Activated CD4-positive, CD25-positive, alpha-beta regulatory T cell treated with anti-CD3 and anti-CD28 coated beads, Interleukin-2, amount 50 U/mL, for 24 hours (primary cell): ENCODE data around the gene LKAAEAR1.
A peak's percentile ranks its signal among the peaks of the same experiment; 100 is the strongest.

ENCODE experiments used
- ATAC-seq, 2 donors: fragments of 150-1000 bp; cut with Tn5 transposase; one replicate each; pipeline ENCODE4 v1.10.0; 2021; ENCODE audit warnings: mild to moderate bottlenecking in 1 of 2, moderate library complexity in 1 of 2

Gene LKAAEAR1

GRCh38 chr20:64077876-64078551, 6.2 kb downstream of the LKAAEAR1 start:
- peak in 1 of 2 donors; percentile 45 for ATAC-seq

DNA sequence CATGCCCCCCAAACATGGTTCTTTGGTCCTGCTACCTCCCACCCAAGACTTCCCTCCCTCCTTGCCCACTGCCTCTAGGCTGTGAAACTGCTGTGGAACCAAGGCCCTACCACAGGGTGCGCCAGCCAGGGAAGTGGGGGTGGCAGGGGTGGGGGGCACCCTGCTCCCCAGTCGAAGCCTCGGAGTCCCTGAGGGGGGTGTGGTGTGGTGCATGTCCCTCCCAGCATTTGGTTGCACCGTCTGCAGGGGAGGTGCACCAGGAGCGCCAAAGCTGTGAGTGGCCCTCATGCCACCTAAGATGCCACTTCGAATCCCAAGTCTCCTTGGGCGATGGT, 6.7 kb downstream of the LKAAEAR1 start:
- no peak for ATAC-seq

DNA sequence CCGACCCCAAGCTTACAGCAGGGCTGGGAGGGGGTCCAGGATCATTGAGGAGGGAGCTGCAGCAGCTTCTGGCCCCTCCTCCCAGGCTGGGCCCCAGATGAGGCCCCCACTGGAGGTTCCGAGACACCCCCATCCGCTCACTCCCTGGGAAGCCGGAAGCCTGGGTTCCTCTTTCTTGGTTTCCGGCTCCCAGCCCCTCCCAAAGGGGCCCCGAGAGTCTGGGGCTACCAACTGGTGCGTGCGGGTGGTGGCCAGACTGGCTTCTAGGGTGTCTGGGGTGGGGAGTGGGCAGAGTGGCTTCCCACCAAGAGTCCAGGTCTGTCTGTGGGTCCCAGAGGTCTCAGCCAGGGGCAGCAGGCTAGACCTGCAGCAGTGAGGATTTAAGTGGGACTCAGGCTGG, 7.1 kb downstream of the LKAAEAR1 start:
- ATAC-seq, result peak; percentile 14 to 19

GRCh38 chr20:64076061-64076997, 7.9 kb downstream of the LKAAEAR1 start:
- no peak for ATAC-seq

- ATAC-seq, result no peak
Measured at GRCh38 chr20:64075556-64075955, 8.6 kb downstream of the LKAAEAR1 start.

- no peak for ATAC-seq
Measured at GRCh38 chr20:64074963-64075362, 9.2 kb downstream of the LKAAEAR1 start.

- ATAC-seq, result no peak
Measured at GRCh38 chr20:64074184-64074789, 9.9 kb downstream of the LKAAEAR1 start.

GRCh38 chr20:64073476-64074183, 10.6 kb downstream of the LKAAEAR1 start:
- ATAC-seq, result no peak

DNA sequence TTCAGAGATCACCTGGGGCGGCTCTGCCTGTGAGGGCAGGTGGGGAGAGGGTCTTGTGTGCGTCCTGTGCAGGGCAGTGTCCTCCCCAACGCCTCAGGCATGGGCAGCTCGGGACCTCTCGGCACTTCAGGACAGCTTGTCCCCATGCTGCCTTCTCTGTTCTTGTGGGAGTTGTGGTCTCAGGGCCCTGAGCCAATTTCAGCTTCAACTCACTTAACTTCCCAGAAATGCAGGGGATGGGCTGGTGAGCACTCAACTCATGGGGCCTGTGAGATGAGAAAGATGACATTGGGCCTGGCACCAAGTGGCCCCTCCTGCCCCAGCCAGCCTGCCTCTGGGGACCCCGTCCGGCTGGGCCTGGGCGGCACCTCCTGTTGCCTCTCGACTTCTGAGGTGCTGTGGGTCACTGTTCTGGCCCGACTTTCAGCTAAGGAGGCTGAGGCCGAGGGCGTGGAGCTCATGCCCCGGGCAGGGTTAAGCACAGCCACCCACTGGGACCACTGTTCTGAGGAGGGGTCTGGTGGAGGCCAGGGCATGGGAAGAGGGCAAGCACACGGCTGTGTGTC, 11.6 kb downstream of the LKAAEAR1 start:
- ATAC-seq, result no peak

- no peak for ATAC-seq
Measured at GRCh38 chr20:64071341-64072332, 12.6 kb downstream of the LKAAEAR1 start.

GRCh38 chr20:64070244-64070993, 13.8 kb downstream of the LKAAEAR1 start:
- no peak for ATAC-seq

DNA sequence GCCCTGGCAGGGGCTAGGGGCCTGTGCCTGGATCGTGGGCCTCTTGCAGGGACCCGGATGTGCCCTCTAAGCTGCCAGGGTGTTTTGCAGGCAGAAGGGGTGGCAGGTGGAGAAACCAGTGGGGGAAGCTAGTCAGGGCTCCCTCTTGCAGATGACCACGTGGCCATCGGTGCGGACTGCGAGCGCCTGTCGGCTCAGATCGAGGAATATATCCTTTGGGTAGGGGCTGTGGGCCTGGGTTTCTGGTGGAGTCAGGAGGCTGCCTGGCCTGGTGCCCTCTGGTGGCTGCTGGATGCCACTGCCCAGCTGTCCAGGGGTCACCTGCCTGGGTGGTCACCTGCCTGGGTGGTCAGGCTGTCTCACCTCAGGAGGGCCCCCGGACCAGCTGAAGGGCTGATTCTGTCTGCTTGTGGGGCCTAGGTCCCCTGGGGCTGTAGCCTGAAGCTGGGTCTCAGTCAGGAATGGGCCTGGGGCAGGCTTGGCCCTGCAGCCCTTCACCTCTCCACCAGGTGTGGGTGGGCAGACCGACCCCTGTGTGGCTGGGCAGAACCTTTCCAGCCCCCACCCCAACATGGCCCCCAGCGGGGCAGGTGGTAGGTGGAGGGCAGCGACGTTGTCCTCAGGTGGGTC, 14.5 kb downstream of the LKAAEAR1 start:
- no peak for ATAC-seq

DNA sequence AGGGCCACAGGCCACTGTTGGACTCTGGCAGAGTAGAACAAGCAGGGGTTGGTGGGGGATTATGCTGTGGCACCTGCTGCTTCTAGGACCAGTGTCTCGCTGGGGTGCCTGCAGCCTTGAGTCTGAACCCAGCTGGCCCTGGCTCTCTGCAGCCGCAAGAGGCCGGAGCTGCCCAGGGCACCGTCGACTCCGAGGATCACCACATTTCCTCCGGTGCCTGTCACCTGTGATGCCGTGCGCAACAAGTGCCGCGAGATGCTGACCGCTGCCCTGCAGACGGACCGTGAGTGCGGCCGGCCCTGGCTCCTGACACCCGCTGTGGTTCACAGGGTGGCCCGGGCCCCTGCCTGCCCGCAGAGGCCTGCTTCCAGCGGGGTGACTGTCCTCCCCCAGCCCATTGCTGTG, 15.0 kb downstream of the LKAAEAR1 start:
- no peak for ATAC-seq

DNA sequence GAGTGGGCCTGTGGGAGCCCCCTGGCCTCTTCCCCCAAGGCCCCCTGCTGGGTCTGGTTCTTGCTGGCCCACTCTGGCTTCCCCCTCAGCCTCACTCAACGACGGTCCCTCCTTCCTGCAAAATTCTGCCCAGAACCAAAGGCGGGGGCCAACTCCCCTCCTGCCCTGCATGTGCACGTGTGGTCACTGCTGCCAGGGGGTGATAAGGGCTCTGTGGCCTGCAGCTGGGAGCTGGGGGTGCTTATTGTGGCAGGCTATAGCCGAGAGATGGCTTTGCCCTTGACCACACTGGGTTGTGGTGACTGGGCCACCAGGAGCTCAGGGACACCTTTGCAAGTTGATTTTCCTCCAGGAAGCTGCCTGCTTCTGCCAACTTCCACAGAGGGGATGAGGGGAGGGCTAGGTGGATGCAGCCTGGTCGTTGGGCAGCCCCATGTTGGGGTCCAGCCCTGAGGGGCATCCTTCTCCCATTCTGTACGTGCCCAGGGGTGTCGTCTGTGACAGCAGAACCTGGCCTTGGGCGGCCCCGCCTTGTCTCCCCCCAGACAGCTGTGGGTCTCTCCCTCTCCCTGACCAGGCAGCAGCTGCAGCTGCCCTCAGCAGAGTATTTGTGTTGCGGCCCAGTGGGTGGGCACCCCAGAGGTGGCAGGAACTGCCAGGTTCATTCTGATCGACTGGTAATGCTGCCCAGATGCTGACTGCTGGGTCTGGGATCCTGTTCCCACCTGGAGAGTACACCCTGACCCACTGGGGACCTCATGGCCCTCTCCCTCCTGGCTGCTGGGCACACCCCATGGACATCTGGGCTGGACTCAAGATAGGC, 15.6 kb downstream of the LKAAEAR1 start:
- ATAC-seq, result no peak

GRCh38 chr20:64067733-64068307, 16.4 kb downstream of the LKAAEAR1 start:
- no peak for ATAC-seq

DNA sequence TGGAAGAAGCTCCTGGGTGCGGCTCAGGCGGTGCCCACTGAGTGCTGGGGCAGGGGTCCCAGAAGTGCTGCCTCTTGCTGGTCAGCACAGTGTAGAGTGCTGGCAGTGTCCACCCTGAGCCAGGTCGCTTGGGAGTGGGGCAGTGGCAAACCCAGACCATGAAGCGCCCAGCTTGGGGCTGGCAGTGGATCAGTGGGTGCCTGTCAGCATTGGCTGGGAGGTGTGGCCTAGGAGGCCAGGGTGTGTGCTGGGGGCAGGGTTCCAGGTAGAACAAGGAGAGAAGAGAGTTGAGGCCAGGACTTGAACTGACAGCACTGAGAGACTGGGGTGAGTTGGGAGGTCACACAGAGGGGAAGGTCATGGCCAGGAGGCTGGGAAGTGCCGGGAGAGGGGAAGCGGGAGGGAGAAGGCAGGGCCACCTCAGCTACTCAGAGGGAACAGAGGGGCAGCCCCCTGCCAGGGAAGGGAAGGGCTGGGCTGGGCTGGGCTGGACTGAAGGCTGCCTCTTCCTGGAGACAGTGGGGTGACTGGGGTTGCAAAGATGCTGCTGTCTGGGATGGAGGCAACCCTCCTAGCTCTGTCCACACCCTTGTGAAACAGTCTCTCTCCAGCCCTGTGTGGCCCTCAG, 17.1 kb downstream of the LKAAEAR1 start:
- no peak for ATAC-seq

- peak; percentile 10 to 36 for ATAC-seq
Measured at GRCh38 chr20:64065974-64066343, 18.2 kb downstream of the LKAAEAR1 start.
